OCI-LY7 (cell line): ENCODE measurements around the gene CYB5R4.
"Not testable (repeated sequence)": the region's sequence is repeated elsewhere in the genome, so short reads cannot be mapped to it uniquely, and the experiment has no call there.

Experiments
- CTCF ChIP-seq: fragments of 200-600 bp; sonication (generic); conservative IDR thresholded peaks from 2 replicates; pipeline ENCODE4 v1.5.1; 2014; ENCODE audit warnings: mild to moderate bottlenecking, antibody characterized with exemption, low read length, moderate library complexity, mixed read lengths
- EZH2phosphoT487 ChIP-seq: fragments of 200-600 bp; sonication (generic); IDR thresholded peaks from 2 replicates; pipeline ENCODE4 v1.6.1; 2018; ENCODE audit warnings: low read depth, borderline replicate concordance, mild to moderate bottlenecking, mixed run types, antibody characterized with exemption, low read length, moderate library complexity, mixed read lengths

GRCh38 chr6:83951423-83951822 lies 91.9 kb downstream of the CYB5R4 start:
- not testable (repeated sequence) for TF ChIP-seq CTCF, EZH2phosphoT487
